OCI-LY1 (cell line): ENCODE results near the gene GALNT18.

Experiments
- EZH2 ChIP-seq: fragments of 200-600 bp; sonication (generic), shearing (Covaris generic); IDR thresholded peaks from 2 replicates; pipeline ENCODE4 v1.8.0; 2017; ENCODE audit warnings: borderline replicate concordance, mixed run types, mild to moderate bottlenecking, antibody characterized with exemption, low read length, moderate library complexity, mixed read lengths
- TF ChIP-seq, protein P1 (sequence below): fragments of 200-600 bp; sonication (generic), shearing (Covaris generic); IDR thresholded peaks from 2 replicates; pipeline ENCODE4 v1.5.1; 2017; ENCODE audit warnings: mild to moderate bottlenecking, antibody characterized with exemption, low read length, moderate library complexity, mixed read lengths

DNA sequence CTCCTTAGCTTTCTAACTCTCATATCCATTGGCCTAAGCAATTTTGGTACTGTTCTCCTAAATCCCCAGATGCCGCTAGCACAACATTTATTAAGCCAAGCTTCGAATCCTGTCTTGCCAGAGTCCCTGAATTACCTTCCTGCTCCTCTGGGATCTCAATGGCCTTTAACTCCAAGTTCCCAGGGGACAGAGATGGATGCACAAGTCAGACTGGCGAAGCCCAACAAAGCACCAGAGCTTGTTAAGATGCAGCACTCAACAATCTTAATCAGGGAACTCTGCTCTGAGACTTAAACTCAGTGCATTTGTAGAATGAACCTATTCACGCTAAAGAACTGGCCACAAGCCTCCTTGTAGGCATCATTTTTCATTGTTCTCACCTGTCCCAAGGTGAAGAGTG is 9.4 kb downstream of the GALNT18 start:
- TF ChIP-seq, protein P1, sequence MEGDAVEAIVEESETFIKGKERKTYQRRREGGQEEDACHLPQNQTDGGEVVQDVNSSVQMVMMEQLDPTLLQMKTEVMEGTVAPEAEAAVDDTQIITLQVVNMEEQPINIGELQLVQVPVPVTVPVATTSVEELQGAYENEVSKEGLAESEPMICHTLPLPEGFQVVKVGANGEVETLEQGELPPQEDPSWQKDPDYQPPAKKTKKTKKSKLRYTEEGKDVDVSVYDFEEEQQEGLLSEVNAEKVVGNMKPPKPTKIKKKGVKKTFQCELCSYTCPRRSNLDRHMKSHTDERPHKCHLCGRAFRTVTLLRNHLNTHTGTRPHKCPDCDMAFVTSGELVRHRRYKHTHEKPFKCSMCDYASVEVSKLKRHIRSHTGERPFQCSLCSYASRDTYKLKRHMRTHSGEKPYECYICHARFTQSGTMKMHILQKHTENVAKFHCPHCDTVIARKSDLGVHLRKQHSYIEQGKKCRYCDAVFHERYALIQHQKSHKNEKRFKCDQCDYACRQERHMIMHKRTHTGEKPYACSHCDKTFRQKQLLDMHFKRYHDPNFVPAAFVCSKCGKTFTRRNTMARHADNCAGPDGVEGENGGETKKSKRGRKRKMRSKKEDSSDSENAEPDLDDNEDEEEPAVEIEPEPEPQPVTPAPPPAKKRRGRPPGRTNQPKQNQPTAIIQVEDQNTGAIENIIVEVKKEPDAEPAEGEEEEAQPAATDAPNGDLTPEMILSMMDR = no peak
- no peak for TF ChIP-seq EZH2
